ENCODE data around the gene KRTAP5-4.

DNA sequence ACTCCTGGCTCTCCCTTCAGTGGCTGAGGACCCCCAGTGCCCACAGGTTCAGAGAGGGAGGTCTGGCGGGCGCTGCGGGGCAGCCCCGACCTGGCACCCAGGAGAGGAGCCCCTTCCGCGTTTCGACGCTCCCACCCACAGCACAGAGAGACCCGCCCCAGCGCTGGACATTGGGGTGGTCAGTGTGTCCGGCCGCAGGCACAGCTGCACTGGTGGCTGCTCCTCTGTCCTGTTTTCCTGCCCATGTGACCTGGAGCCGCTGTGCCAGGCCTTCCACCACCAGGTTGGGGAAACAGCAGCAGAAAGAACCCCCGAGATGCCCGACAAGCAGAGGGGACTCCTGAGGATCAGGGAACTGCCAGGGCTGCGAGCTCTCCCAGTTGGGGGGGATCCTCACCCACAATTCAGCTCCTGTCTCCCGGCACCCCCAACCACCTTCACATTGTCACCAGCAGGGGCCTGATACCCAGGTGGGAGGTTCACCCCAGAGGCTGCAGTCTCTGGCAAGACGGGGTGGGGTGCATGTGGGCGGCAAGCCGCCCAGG lies 21.3 kb upstream of the KRTAP5-4 start:
- TF ChIP-seq CTCF (IDR thresholded peaks at IDR 0.05) (no peak), ZFX (IDR thresholded peaks at IDR 0.05; ENCODE audit: borderline replicate concordance) (no peak)
